ENCODE results near the gene KCNJ6. TPM values are rescaled to one million over a fixed set of nuclear protein-coding genes. Genes with fewer than 3 reads are reported as not detected.

Gene KCNJ6
- total and polyA plus RNA-seq, 2 of the 8 experiments (the other 6 are each of a cell fraction or from before 2014, with no cell fraction given): 0.51 to 1.2 TPM

- TF ChIP-seq ZNF274 (IDR thresholded peaks at IDR 0.05; ENCODE audit: borderline replicate concordance, extremely low read depth, low read length) (no peak), POLR2A (IDR thresholded peaks at IDR 0.05; ENCODE audit: control extremely low read depth in 1 of 2, low read depth in 2 of 2, low read length in 2 of 2) (no peak)
These were observed 229.1 kb downstream of the KCNJ6 start (continued) for GRCh38 chr21:37686991-37687810.
